Adrenal gland (tissue), 12 donors: Measurements from ENCODE around the gene STAMBPL1. TPM values are rescaled to one million over a fixed set of nuclear protein-coding genes. Genes with fewer than 3 reads are reported as not detected.

ENCODE experiments used
- DNase-seq, 7 donors: peaks; one replicate each; pipeline ENCODE4 v3.0.0-alpha.2; 2019 to 2020
- H3K27ac ChIP-seq, 5 donors: fragments of 200-600 bp; sonication (generic) in 4 of 5; 1 replicate in 3 of 5; 2 replicates in 2 of 5; pipeline versions ENCODE4 v1.5.1 to v1.8.0; 2016 to 2020; ENCODE audit warnings: mild to moderate bottlenecking in 1 of 5
- H3K27me3 ChIP-seq: fragments of 200-600 bp; 2 replicates; pipeline ENCODE4 v1.8.0; 2021
- H3K36me3 ChIP-seq, 2 donors: fragments of 200-600 bp; replicated peaks in 1 of 2; 1 replicate in 1 of 2; 2 replicates in 1 of 2; pipeline versions ENCODE4 v1.5.1 to v1.8.0; 2018 to 2022
- H3K4me1 ChIP-seq, 2 donors: fragments of 200-600 bp; replicated peaks in 1 of 2; 1 replicate in 1 of 2; 2 replicates in 1 of 2; pipeline versions ENCODE4 v1.5.1 to v1.8.0; 2018 to 2021
- H3K4me3 ChIP-seq, 4 donors: fragments of 200-600 bp; sonication (generic) in 3 of 4; one replicate each; pipeline ENCODE4 v1.5.1; 2016 to 2018
- H3K9me3 ChIP-seq, 3 donors: fragments of 200-600 bp; sonication (generic) in 1 of 3; replicated peaks in 1 of 3; 1 replicate in 2 of 3; 2 replicates in 1 of 3; pipeline versions ENCODE4 v1.5.1 to v1.8.0; 2016 to 2021
- CTCF ChIP-seq, 6 experiments: fragments of 450-650 bp in 4 of 6; fragments of 200-600 bp in 2 of 6; sonication (generic) in 1 of 6; IDR thresholded peaks; 1 replicate in 5 of 6; 2 replicates in 1 of 6; pipeline versions ENCODE4 v1.5.1 to v1.8.0; 2016 to 2021; ENCODE audit warnings: antibody characterized with exemption in 6 of 6, mild to moderate bottlenecking in 2 of 6, moderate library complexity in 1 of 6
- POLR2A ChIP-seq, 2 donors: fragments of 450-650 bp; IDR thresholded peaks; one replicate each; pipeline ENCODE4 v1.6.1; 2017; ENCODE audit warnings: antibody characterized with exemption in 2 of 2, mild to moderate bottlenecking in 2 of 2, moderate library complexity in 1 of 2
- WGBS, 4 donors: extraction: QIAGEN DNeasy Blood & Tissue Kit in 2 of 4; methylation state at CpG; one replicate each; pipeline versions ENCODE4 v1.1.5 to v1.1.7; 2013 to 2017; 5-methylcytosine and 5-hydroxymethylcytosine counted together
- intact Hi-C, 2 donors: fragments of 100-400 bp; cut with DNase I; formaldehyde crosslinking; loops; one replicate each; pipeline versions ENCODE4 v1.14.1 to v1.15.0; 2022 to 2023
- polyA plus RNA-seq, 3 donors: library from polyadenylated mRNA; stranded (reverse); fragments of 200-250 nt in 2 of 3; fragments of 350-450 nt in 1 of 3; fragmentation: Illumina TruSeq in 1 of 3; extraction: RNeasy Lipid Tissue Mini Kit (QIAGEN cat#74804) in 1 of 3; gene quantifications; one replicate each; pipeline ENCODE4 v1.2.3, GENCODE V29; 2013 to 2014
- total RNA-seq, 9 donors: library from RNA; depleted of rRNA in 4 of 9; stranded (reverse); fragments of >200 nt in 4 of 9; fragments of 120-200 nt in 1 of 9; fragmentation: NEBNext Ultra II Directional in 1 of 9; extraction: Animal tissue kit (Norgen Biotek cat#: 25700) in 1 of 9; gene quantifications; one replicate each; pipeline versions ENCODE4 v1.1.0 to v1.2.4, GENCODE V29; 2013 to 2023
- donor health status: healthy with polysubstance abuse.
- donor health status: Bipolar disorder and iron deficiency.
- donor health status: DM: yes; HTN: yes; CAD: no.
- donor health status: DM: no; HTN: no; CAD: no.
- donor health status: DM: no; HTN: no; CAD: no.
- donor health status: DM: yes; HTN: yes; CAD: no.

Gene STAMBPL1
- total and polyA plus RNA-seq, 12 donors, result 11.0 to 108 (median 49.5) TPM

- 86 to 97% (median 94%) methylated on average over 5 of the region's 5 CpGs for WGBS, 4 donors
- Histone ChIP-seq H3K9me3 (no peaks in the 10 kb centered on the region), H3K27me3 (no peaks in the 10 kb centered on the region), H3K27ac (peak overlapping the region in 2 of 5 donors; percentile 45 to 73), H3K4me3 (no peak overlapping the region), H3K36me3 (no peaks in the 10 kb centered on the region), H3K4me1 (peaks cover 15 to 30% of the 10 kb centered on the region in 2 donors)
- intact Hi-C loops, result no loop called here
- no peak for DNase-seq
- TF ChIP-seq POLR2A (IDR thresholded peaks at IDR 0.05), result no peak
Observed at GRCh38 chr10:88953662-88954061, 73.6 kb downstream of the STAMBPL1 start.

DNA sequence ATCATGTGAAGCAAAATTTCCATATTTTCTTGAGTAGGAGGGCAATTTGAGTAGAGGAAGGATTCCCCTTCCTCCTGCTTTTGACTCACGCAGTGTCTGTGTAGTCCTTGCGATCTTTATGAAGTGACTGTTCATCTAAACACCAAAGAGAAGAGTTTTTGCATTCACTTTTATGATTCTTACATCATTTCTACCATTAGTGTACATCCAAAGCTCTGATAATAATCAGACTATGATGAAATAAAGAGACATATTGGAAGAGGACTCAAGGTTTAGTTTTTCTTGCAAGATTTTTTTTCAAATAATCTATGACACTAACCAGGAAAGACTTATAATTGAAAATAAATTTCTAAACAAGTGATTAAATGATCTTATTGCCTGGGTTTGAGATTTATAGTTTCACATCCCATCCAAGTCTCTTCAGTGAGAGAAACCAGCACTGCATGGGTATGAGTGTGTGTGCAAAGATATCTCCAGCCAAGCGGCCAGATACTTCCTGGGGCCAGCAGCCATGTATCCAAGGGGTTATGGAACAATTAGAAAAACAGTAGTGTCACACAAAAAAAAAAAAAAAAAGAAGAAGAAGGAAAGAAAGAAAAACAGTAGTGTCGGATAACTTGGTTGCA lies 74.5 kb downstream of the STAMBPL1 start:
- Histone ChIP-seq H3K36me3 (no peaks in the 10 kb centered on the region), H3K27ac (no peak overlapping the region), H3K9me3 (no peaks in the 10 kb centered on the region), H3K27me3 (no peaks in the 10 kb centered on the region), H3K4me3 (no peak overlapping the region), H3K4me1 (peaks cover 15 to 26% of the 10 kb centered on the region in 2 donors)
- WGBS, 4 donors, result 81 to 91% (median 90%) methylated on average over 4 of the region's 4 CpGs
- intact Hi-C loops, result no loop called here
- no peak for TF ChIP-seq POLR2A (IDR thresholded peaks at IDR 0.05)
- no peak for TF ChIP-seq CTCF (IDR thresholded peaks at IDR 0.05)
- no peak for DNase-seq

GRCh38 chr10:88957381-88957780 lies 77.3 kb downstream of the STAMBPL1 start:
- Histone ChIP-seq H3K36me3 (no peaks in the 10 kb centered on the region), H3K4me1 (peaks cover 0 to 2% of the 10 kb centered on the region in 2 donors), H3K27ac (no peak overlapping the region), H3K9me3 (no peaks in the 10 kb centered on the region), H3K27me3 (no peaks in the 10 kb centered on the region), H3K4me3 (no peak overlapping the region)
- intact Hi-C loops, result no loop called here
- no peak for DNase-seq
- no peak for TF ChIP-seq CTCF (IDR thresholded peaks at IDR 0.05)
- TF ChIP-seq POLR2A (IDR thresholded peaks at IDR 0.05), result no peak
- WGBS, 4 donors, result 96 to 100% (median 99%) methylated on average over 1 of the region's 1 CpG

- H3K9me3 ChIP-seq, result no peaks in the 10 kb centered on the region
- H3K4me3 ChIP-seq, result no peak overlapping the region
- TF ChIP-seq POLR2A (IDR thresholded peaks at IDR 0.05) (no peak), CTCF (IDR thresholded peaks at IDR 0.05) (no peak)
- intact Hi-C loops, result no loop called here
- H3K4me1 ChIP-seq, result no peaks in the 10 kb centered on the region
- H3K27ac ChIP-seq, result no peak overlapping the region
- 97 to 100% (median 97%) methylated on average over 6 of the region's 6 CpGs for WGBS, 4 donors
- no peaks in the 10 kb centered on the region for H3K27me3 ChIP-seq
- no peak for DNase-seq
- H3K36me3 ChIP-seq, result no peaks in the 10 kb centered on the region
Observed at GRCh38 chr10:88958721-88959120, 78.7 kb downstream of the STAMBPL1 start.

- Histone ChIP-seq H3K36me3 (no peaks in the 10 kb centered on the region), H3K27ac (no peak overlapping the region), H3K4me3 (no peak overlapping the region), H3K9me3 (no peaks in the 10 kb centered on the region), H3K27me3 (no peaks in the 10 kb centered on the region), H3K4me1 (peaks cover 13% of the 10 kb centered on the region in 2 donors)
- TF ChIP-seq CTCF (IDR thresholded peaks at IDR 0.05), result no peak
- TF ChIP-seq POLR2A (IDR thresholded peaks at IDR 0.05), result no peak
- WGBS, 4 donors, result 96 to 100% (median 98%) methylated on average over 1 of the region's 1 CpG
- DNase-seq, result no peak
- intact Hi-C loops, result no loop called here
Observed at GRCh38 chr10:88960802-88961201, 80.8 kb downstream of the STAMBPL1 start.
